NOMO-1 (cell line): ENCODE results near the gene FAM53A.

Experiments used
- DNase-seq, 2 experiments: peaks; one replicate each; lab custom pipeline; 2025; ENCODE audit not compliant: unreplicated experiment in 2 of 2; lab: John Stamatoyannopoulos, UW

The FAM53A gene

GRCh38 chr4:1625600-1626138, 58.4 kb downstream of the FAM53A start:
- DNase-seq: no peak

GRCh38 chr4:1624519-1624910, 59.6 kb downstream of the FAM53A start:
- no peak for DNase-seq

GRCh38 chr4:1623821-1624518, 60.1 kb downstream of the FAM53A start:
- no peak for DNase-seq

GRCh38 chr4:1623400-1623799, 60.7 kb downstream of the FAM53A start:
- no peak for DNase-seq

- no peak for DNase-seq
Observed at GRCh38 chr4:1622956-1623355, 61.2 kb downstream of the FAM53A start.

GRCh38 chr4:1622238-1622637, 61.9 kb downstream of the FAM53A start:
- DNase-seq: no peak

DNA sequence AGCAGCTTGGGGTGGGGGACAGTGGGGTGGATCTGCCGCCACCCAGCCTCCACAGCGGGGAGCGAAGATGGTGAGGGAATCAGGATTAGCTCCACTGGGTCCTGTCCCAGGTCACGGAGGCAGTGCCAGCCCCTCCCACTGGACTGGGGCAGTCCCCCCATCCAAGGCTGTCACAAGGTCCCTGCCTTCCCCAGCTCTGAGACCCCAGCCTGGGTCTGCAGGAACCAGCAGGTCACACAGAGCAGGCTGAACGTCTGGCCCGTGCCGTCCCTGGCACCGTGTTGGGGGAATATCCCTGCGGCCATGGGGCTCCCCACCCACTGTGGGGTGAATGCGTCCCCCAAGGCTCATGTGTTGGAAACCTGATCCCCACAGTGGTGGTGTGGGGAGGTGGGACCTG, 62.6 kb downstream of the FAM53A start:
- no peak for DNase-seq

GRCh38 chr4:1619151-1619672, 64.9 kb downstream of the FAM53A start:
- DNase-seq: no peak

GRCh38 chr4:1618438-1618837, 65.7 kb downstream of the FAM53A start:
- DNase-seq: no peak

DNA sequence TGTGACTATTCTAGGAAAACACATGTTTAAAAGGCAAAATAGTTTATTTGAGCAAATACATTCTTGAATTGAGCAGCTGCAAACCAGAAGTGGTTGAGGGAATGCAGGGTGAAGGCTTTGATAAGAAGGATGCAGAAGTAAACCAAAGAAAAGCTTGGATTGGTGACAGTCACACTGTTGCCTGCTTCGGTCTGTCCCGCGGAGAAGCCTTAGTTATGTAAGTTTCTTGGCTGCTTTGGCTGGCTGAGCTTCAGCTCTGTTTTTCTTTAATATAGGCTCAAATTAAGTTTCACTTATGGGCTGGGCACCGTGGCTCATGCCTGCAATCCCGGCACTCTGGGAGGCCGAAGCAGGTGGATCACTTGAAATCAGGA, 67.6 kb downstream of the FAM53A start:
- no peak for DNase-seq

DNA sequence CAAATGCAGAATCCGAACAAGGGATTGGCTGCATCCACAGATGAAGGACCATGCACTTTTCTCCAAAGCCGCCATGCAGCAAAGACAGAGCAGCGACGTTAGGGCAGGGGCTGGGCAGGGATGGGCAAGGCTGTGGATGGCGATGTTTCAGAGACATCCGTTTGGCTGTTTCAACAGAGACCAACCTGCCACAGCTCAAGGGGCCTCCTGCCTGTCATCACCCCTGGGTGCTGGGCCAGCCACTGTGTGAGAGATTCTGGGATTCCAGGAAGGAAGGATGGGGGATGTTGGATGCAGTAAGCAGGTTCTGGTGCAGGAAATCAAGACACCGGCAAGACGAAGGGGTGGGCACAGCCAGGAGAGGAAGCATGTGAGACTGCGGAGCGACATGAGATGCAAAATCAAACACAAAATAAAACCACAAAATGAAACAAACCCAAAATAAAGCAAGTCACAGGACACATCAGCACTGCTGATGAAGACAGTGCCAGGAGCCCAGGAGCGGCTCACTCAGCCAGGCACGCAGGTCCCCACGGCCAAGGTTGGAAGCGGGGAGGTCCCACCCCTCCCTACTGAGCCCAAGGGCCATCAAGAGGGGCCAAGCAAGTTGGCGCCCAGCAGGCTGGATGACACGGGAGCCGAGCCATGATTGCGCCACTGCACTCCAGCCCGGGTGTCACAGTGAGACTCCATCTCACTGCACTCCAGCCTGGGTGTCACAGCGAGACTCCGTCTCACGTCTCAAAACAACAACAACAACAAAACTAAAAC, 68.1 kb downstream of the FAM53A start:
- no peak for DNase-seq

DNA sequence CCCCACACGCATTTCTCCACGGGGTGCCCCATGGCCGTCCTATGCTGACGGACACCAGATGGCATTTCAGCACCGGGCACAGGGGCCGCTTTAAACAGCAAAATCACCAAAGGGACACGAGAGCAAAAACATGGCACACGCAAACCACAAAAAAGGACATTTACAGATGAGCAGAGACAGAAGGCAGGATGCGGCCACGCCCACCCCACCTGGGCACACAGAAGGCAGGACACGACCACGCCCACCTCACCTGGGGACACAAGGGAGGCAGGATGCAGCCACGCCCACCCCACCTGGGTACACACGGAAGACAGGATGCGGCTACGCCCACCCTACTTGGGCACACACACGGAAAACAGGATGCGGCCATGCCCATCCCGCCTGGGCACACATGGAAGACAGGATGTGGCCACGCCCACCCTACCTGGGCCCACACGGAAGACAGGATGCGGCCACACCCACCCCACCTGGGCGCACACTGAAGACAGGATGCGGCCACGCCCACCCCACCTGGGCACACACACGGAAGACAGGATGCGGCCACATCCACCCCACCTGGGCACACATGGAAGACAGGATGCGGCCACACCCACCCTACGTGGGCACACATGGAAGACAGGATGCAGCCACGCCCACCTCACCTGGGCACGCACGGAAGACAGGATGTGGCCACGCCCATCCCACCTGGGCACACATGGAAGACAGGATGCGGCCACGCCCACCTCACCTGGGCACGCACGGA, 69.1 kb downstream of the FAM53A start:
- DNase-seq: no peak

DNA sequence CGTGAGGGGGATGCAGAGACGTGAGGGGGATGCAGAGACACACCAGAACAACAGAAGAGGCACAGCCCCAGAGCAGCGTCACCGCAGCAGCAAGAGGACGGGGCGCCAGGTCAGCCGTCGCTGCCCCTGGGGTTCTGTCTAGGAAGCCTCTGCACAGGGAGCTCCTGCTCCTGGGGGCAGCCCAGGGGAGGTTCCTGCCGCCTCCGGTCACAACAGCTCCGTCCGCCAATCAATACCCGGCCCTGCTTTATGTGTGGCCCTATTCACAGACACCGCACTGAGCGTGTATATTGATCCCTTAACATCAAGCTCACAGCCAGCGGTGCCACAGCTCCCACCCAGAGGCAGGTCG, 69.6 kb downstream of the FAM53A start:
- no peak for DNase-seq

DNA sequence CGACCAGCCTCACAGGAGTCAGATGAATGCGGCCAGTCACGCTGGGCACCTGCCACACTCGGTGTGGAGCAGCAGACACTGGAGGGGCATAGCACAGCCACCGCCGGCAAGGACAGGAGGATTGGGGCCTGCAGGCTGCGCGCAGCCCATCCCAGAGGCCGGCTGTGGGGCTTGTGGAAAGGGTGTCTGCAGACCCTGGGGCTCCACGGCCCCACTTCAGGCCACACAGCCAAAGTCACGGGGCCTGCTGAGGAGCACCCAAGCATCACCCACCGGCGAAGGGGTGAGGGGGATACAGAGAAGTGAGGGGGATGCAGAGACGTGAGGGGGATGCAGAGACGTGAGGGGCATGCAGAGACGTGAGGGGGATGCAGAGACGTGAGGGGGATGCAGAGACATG, 70.1 kb downstream of the FAM53A start:
- no peak for DNase-seq

- no peak for DNase-seq
Observed at GRCh38 chr4:1613099-1613495, 71.0 kb downstream of the FAM53A start.

DNA sequence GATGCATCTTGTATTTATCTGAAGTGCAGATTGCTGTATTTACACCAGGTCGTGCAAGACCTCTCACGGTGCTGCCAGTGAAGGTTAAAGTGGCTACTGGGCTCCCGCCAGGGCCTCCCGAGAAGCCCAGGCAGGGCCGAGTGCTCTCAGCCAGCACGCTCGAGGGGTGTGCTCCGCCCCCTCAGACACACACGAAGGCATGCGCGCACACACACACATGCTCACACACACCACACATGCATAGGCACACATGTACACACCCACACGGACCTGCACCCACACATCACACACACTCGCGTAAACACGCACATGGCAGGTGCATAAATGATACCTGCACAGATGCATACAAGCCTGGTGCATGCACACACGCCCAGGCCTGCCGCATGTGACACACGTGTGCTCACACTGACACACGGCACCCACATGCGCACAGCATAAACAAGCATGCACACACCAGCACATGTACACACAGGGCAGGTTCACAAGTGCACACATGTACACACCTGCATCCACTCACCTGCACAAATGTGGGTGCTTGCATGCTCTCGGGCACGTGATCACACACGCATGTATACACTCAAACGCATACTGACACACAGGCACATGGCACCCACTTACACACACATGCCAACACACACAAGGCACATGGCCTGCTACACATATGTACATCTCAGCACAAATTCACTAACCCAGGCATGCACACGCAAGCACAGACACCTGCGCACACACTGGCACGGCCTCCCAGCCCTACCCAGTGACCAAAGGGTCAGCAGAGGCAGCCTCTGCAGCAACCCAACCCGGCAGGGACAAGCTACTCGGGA, 71.6 kb downstream of the FAM53A start:
- no peak for DNase-seq

GRCh38 chr4:1611501-1611870, 72.6 kb downstream of the FAM53A start:
- DNase-seq: no peak

GRCh38 chr4:1610791-1611500, 73.2 kb downstream of the FAM53A start:
- no peak for DNase-seq

DNA sequence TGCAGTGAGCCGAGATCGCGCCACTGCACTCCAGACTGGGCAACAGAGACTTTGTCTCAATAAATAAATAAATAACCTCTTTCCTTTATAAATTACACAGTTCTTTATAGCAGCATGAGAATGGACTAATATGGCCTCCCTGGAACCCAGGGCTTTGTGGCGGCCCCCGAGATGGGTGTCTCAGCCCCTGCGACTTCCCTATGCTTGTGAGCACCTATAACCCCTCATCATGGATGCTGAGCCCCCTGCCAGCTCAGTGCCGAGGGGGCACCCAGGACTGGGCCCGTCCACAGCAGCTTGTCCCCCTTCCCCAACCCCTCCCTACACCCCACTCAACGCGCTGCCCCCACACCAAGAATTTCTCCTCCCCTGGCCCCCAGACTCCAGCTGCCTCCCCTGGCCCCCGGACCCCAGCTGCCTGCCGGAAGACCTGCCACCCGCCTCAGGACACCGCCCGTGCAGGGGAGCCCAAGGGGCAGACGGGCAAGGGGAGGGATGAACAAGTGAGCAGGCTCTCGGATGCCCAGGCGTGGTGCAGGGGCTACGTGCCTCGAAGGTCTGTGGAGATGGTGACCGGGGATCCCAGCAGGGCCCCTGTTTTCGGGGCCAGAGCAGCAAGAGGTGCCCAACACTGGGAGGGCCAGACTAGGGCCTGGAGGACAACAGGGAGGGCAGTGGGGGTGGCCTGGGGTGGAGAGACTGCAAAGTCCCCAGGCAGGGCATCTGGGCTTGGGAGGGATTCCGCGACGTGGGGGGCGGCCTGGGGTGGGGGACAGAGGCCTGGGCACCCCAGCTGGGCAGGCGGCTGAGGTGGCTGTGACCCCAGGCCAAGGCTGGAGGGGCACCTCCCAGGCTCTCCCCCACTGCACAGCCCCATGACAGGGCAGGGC, 74.0 kb downstream of the FAM53A start:
- DNase-seq: no peak
